ENCODE data around the gene PTRHD1.
"Not testable (repeated sequence)": the region's sequence is repeated elsewhere in the genome, so short reads cannot be mapped to it uniquely, and the experiment has no call there.

- TF ChIP-seq CTCF (IDR thresholded peaks at IDR 0.05; ENCODE audit: low read depth, low read length); EZH2phosphoT487 (IDR thresholded peaks at IDR 0.05; ENCODE audit: low read depth): not testable (repeated sequence)
Observed at GRCh38 chr2:24805811-24806660, 12.8 kb upstream of the PTRHD1 start.

Measured in OCI-LY3 (cell line).